Loucy (cell line): Measurements from ENCODE around the gene MYMK.

Source experiments
- EZH2phosphoT487 ChIP-seq: fragments of 200-600 bp; IDR thresholded peaks from 2 replicates; pipeline ENCODE4 v1.6.1; 2018; ENCODE audit warnings: antibody characterized with exemption, mild to moderate bottlenecking, moderate library complexity, borderline replicate concordance
- TF ChIP-seq, protein P1 (sequence below): fragments of 200-600 bp; sonication (generic); conservative IDR thresholded peaks from 2 replicates; pipeline ENCODE4 v1.5.1; 2014; ENCODE audit warnings: mild to moderate bottlenecking, antibody characterized with exemption, low read length

GRCh38 chr9:133522073-133522910 is 2.5 kb downstream of the MYMK start:
- TF ChIP-seq, protein P1, sequence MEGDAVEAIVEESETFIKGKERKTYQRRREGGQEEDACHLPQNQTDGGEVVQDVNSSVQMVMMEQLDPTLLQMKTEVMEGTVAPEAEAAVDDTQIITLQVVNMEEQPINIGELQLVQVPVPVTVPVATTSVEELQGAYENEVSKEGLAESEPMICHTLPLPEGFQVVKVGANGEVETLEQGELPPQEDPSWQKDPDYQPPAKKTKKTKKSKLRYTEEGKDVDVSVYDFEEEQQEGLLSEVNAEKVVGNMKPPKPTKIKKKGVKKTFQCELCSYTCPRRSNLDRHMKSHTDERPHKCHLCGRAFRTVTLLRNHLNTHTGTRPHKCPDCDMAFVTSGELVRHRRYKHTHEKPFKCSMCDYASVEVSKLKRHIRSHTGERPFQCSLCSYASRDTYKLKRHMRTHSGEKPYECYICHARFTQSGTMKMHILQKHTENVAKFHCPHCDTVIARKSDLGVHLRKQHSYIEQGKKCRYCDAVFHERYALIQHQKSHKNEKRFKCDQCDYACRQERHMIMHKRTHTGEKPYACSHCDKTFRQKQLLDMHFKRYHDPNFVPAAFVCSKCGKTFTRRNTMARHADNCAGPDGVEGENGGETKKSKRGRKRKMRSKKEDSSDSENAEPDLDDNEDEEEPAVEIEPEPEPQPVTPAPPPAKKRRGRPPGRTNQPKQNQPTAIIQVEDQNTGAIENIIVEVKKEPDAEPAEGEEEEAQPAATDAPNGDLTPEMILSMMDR = no peak
- no peak for TF ChIP-seq EZH2phosphoT487
